GM12878 (cell line): ENCODE results near the gene EHBP1L1. TPM values are rescaled to one million over a fixed set of nuclear protein-coding genes. Genes with fewer than 3 reads are reported as not detected.

Experiments used
- ATAC-seq: fragments of 200-7000 bp; cut with Tn5 transposase; 3 replicates; pipeline ENCODE4 v1.9.1; 2020; ENCODE audit warnings: mild to moderate bottlenecking, moderate library complexity
- BruUV-seq: library from RNA; stranded (reverse); fragments of 400-500 nt; replicated peaks from 2 replicates; lab custom pipeline; 2021; lab: Mats Ljungman, UMichigan
- CTCF ChIA-PET: fragments of 300-600 bp; sonication (Branson Sonifier 250); formaldehyde crosslinking; extraction: SDS; loops from one replicate; lab custom pipeline; 2021; ENCODE audit warnings: inconsistent platforms; lab: Yijun Ruan, JAX
- POLR2A ChIA-PET: fragments of 350-600 bp; formaldehyde crosslinking; extraction: SDS; loops from one replicate; lab custom pipeline; 2021; ENCODE audit warnings: inconsistent platforms; lab: Charles Lee
- RAD21 ChIA-PET: fragments of 300-600 bp; sonication (Branson Sonifier 250); formaldehyde crosslinking; loops from one replicate; lab custom pipeline; 2023; ENCODE audit warnings: antibody characterized with exemption; ENCODE audit not compliant: unreplicated experiment; lab: Charles Lee
- SMC1A ChIA-PET: fragments of 300-600 bp; sonication (Branson Sonifier 250); formaldehyde crosslinking; loops from one replicate; lab custom pipeline; 2023; ENCODE audit not compliant: unreplicated experiment, uncharacterized antibody; lab: Charles Lee
- DNase-seq: peaks from one replicate; pipeline ENCODE4 v3.0.0-alpha.2; 2011; ENCODE audit warnings: low read depth, low spot score
- FAIRE-seq: peaks from 3 replicates; lab custom pipeline; 2011; peaks lifted over from hg19 to GRCh38; lab: Jason Lieb, UNC
- H2AFZ ChIP-seq: 2 replicates; pipeline ENCODE4 v1.6.0; 2011; ENCODE audit warnings: low read depth, low read length, control low read depth; ENCODE audit not compliant: control insufficient read depth
- H3K27ac ChIP-seq: 2 replicates; pipeline ENCODE4 v1.5.1; 2011; ENCODE audit warnings: control low read depth; ENCODE audit not compliant: control insufficient read depth, insufficient read depth
- H3K27me3 ChIP-seq, 2 experiments: replicated peaks in 1 of 2; 2 replicates each; pipeline versions ENCODE4 v1.6.0 to v1.6.1; 2011; ENCODE audit warnings: low read length in 1 of 2; ENCODE audit not compliant: control insufficient read depth in 2 of 2, insufficient read depth in 2 of 2
- H3K36me3 ChIP-seq, 2 experiments: 2 replicates each; pipeline ENCODE4 v1.5.1; 2011; ENCODE audit warnings: low read length in 1 of 2; ENCODE audit not compliant: control insufficient read depth in 2 of 2, insufficient read depth in 2 of 2
- H3K4me1 ChIP-seq: 2 replicates; pipeline ENCODE4 v1.6.1; 2011; ENCODE audit warnings: mild to moderate bottlenecking, low read length, moderate library complexity, mixed read lengths; ENCODE audit not compliant: control insufficient read depth, insufficient read depth
- H3K4me2 ChIP-seq: 2 replicates; pipeline ENCODE4 v1.6.0; 2011; ENCODE audit warnings: control low read depth; ENCODE audit not compliant: control insufficient read depth, insufficient read depth
- H3K4me3 ChIP-seq: fragments of 200-600 bp; sonication (generic); 2 replicates; pipeline ENCODE4 v1.5.1; 2016
- H3K79me2 ChIP-seq: 2 replicates; pipeline ENCODE4 v1.6.0; 2011; ENCODE audit warnings: low read length; ENCODE audit not compliant: control insufficient read depth, insufficient read depth
- H3K9ac ChIP-seq: 2 replicates; pipeline ENCODE4 v1.8.0; 2011; ENCODE audit warnings: low read length, control low read depth, mixed read lengths; ENCODE audit not compliant: control insufficient read depth, insufficient read depth
- H3K9me3 ChIP-seq: replicated peaks from 3 replicates; pipeline ENCODE4 v1.5.1; 2011; ENCODE audit warnings: mild to moderate bottlenecking, low read length; ENCODE audit not compliant: control insufficient read depth, insufficient read depth
- H4K20me1 ChIP-seq: 2 replicates; pipeline ENCODE4 v1.6.0; 2011; ENCODE audit not compliant: control insufficient read depth, insufficient read depth
- FOS ChIP-seq: IDR thresholded peaks from 3 replicates; pipeline ENCODE4 v1.6.1; 2011; ENCODE audit warnings: borderline replicate concordance; ENCODE audit not compliant: insufficient read length; ENCODE audit errors: extremely low read depth
- HDGF ChIP-seq: fragments of 450-650 bp; IDR thresholded peaks from 2 replicates; pipeline ENCODE4 v1.6.1; 2016; ENCODE audit warnings: antibody characterized with exemption
- JUNB ChIP-seq: IDR thresholded peaks from 2 replicates; pipeline ENCODE4 v1.6.1; 2016; ENCODE audit warnings: antibody characterized with exemption, mild to moderate bottlenecking
- MYC ChIP-seq: IDR thresholded peaks from 2 replicates; pipeline ENCODE4 v1.6.1; 2011; ENCODE audit warnings: mild to moderate bottlenecking, low read length, moderate library complexity, inconsistent platforms; ENCODE audit not compliant: insufficient read depth, insufficient replicate concordance, insufficient read length, severe bottlenecking
- POLR2A ChIP-seq: IDR thresholded peaks from 2 replicates; pipeline ENCODE4 v1.6.1; 2011; ENCODE audit warnings: low read depth, mild to moderate bottlenecking, low read length
- SMAD1 ChIP-seq: fragments of 450-650 bp; IDR thresholded peaks from 2 replicates; pipeline ENCODE4 v1.6.1; 2018; ENCODE audit warnings: mild to moderate bottlenecking, low read depth; ENCODE audit not compliant: partially characterized antibody
- SMAD5 ChIP-seq: IDR thresholded peaks from 2 replicates; pipeline ENCODE4 v1.6.1; 2016; ENCODE audit warnings: antibody characterized with exemption, low read depth
- WGBS: methylation state at CpG from one replicate; pipeline ENCODE4 v1.1.6; 2016; ENCODE audit warnings: low lambda C conversion rate; ENCODE audit not compliant: insufficient replicate concordance, insufficient coverage; ENCODE audit errors: missing lambda C conversion rate; 5-methylcytosine and 5-hydroxymethylcytosine counted together
- in situ Hi-C: fragments of 300-500 bp; cut with MboI; formaldehyde crosslinking; loops from 9 replicates; pipeline ENCODE4 v1.14.3; 2018; ENCODE audit warnings: mixed read lengths
- intact Hi-C: fragments of 100-400 bp; cut with micrococcal nuclease; formaldehyde crosslinking; loops from one replicate; pipeline ENCODE4 v1.14.2; 2022; ENCODE audit not compliant: unreplicated experiment
- polyA plus RNA-seq, 11 experiments: library from polyadenylated mRNA; depleted of rRNA in 4 of 11; unstranded in 6 of 11; stranded (reverse) in 5 of 11; fragments of >200 nt; fragmentation: Nextera tagmentation in 4 of 11; fragmentation: Illumina TruSeq in 1 of 11; extraction: Ambion mirVana in 4 of 11; extraction: Trizol in 1 of 11; gene quantifications; 1 replicate in 1 of 11; 2 replicates in 10 of 11; pipeline versions ENCODE4 v1.2.1 to v1.2.3, GENCODE V29; 2011 to 2016; ENCODE audit warnings: inconsistent platforms in 2 of 11, missing spikeins in 2 of 11, low read depth in 1 of 11
- total RNA-seq, 4 experiments: library from RNA; depleted of rRNA in 3 of 4; stranded (reverse); fragments of >200 nt in 3 of 4; fragmentation: Illumina TruSeq in 1 of 4; extraction: Trizol in 1 of 4; gene quantifications; 2 replicates each; pipeline versions ENCODE4 v1.2.1 to v1.2.3, GENCODE V29; 2013 to 2021
- TF ChIP-seq, protein P1 (sequence below): fragments of 450-650 bp; IDR thresholded peaks from 2 replicates; pipeline ENCODE4 v1.6.1; 2017; ENCODE audit warnings: mild to moderate bottlenecking, moderate library complexity
- TF ChIP-seq, protein P2 (sequence below): fragments of 450-650 bp; IDR thresholded peaks from 2 replicates; pipeline ENCODE4 v1.6.1; 2016; ENCODE audit warnings: mild to moderate bottlenecking
- TF ChIP-seq, protein P3 (sequence below): fragments of 450-650 bp; IDR thresholded peaks from 2 replicates; pipeline ENCODE4 v1.6.1; 2016; ENCODE audit warnings: mild to moderate bottlenecking, moderate library complexity, borderline replicate concordance

EHBP1L1 gene
- total and polyA plus RNA-seq, 10 of the 15 experiments (the other 5 are each of a cell fraction or from before 2014, with no cell fraction given), result 0.06 to 99.4 (median 32.7) TPM

DNA sequence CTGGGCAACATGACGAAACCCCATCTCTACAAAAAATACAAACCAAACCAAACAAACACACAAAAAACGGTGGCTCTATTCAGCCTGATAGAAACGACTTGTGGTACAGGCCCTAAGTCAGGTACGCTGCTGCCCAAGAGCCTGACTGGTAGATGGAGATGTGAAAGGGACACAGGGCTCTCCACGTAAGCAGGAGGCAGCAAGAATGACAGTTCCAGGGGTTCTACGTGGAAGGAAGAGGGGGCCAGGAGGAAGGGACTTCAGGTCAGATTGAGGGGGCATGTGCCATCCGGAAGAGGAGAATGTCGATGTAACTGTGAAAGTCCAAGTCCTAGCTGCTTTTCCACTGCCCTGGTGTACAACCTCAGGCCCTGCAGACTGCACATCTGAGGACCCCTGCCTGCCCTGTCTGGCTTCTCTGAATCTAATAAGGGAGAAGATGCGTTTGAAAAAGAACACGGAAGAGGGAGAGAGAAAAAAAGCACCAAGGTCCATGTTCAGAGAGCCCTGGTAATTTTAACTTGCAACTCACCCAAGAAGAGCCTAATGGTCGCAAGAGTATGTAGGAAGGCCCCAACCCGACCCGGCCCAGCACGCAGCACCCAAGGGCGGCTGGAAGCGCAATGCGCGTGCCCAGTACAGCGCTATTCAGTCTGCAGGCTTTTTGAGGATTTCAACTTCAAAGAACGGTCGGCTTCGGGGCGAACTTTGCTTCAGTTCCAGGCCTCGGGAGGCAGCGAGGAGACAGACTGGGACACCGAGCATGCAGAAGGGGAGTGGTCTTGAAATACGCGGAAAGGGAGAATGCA, 6.5 kb upstream of the EHBP1L1 start:
- ChIA-PET SMC1A (interaction anchor here (1.0 to 4.8 kb wide), 3 partner anchors 17 to 28 kb away, joined by 3 to 48 read pairs (median 37); no protein-coding TSS in a partner anchor), POLR2A (interaction anchor here (0.6 to 4.7 kb wide), 9 partner anchors 20 to 84 kb away, joined by 3 to 66 read pairs (median 4); partner anchors contain the start of genes PCNX3 and SCYL1), CTCF (interaction anchor here (1.0 to 5.5 kb wide), 10 partner anchors 8 to 207 kb away, joined by 4 to 89 read pairs (median 5); no protein-coding TSS in a partner anchor), RAD21 (interaction anchor here (1.0 to 6.1 kb wide), 11 partner anchors 10 to 153 kb away, joined by 3 to 58 read pairs (median 4); partner anchors contain the start of genes MAP3K11, PCNX3 and SIPA1)
- no peak for FAIRE-seq
- DNase-seq, result no peak
- peak overlapping the region; percentile 76 for H3K27ac ChIP-seq
- H3K4me1 ChIP-seq, result peaks cover 33% of the 10 kb centered on the region
- peak overlapping the region; percentile 84 for H3K4me3 ChIP-seq
- peak overlapping the region; percentile 90 for H2AFZ ChIP-seq
- no peaks in the 10 kb centered on the region for H4K20me1 ChIP-seq
- TF ChIP-seq SMAD5 (peak; percentile 73; the same call in 1 of the 2 replicates), SMAD1 (peak; percentile 66), POLR2A (no peak), HDGF (peak; percentile 54; the same call in 1 of the 2 replicates), MYC (peak; percentile 0), FOS (no peak), JUNB (no peak)
- TF ChIP-seq, protein P1, sequence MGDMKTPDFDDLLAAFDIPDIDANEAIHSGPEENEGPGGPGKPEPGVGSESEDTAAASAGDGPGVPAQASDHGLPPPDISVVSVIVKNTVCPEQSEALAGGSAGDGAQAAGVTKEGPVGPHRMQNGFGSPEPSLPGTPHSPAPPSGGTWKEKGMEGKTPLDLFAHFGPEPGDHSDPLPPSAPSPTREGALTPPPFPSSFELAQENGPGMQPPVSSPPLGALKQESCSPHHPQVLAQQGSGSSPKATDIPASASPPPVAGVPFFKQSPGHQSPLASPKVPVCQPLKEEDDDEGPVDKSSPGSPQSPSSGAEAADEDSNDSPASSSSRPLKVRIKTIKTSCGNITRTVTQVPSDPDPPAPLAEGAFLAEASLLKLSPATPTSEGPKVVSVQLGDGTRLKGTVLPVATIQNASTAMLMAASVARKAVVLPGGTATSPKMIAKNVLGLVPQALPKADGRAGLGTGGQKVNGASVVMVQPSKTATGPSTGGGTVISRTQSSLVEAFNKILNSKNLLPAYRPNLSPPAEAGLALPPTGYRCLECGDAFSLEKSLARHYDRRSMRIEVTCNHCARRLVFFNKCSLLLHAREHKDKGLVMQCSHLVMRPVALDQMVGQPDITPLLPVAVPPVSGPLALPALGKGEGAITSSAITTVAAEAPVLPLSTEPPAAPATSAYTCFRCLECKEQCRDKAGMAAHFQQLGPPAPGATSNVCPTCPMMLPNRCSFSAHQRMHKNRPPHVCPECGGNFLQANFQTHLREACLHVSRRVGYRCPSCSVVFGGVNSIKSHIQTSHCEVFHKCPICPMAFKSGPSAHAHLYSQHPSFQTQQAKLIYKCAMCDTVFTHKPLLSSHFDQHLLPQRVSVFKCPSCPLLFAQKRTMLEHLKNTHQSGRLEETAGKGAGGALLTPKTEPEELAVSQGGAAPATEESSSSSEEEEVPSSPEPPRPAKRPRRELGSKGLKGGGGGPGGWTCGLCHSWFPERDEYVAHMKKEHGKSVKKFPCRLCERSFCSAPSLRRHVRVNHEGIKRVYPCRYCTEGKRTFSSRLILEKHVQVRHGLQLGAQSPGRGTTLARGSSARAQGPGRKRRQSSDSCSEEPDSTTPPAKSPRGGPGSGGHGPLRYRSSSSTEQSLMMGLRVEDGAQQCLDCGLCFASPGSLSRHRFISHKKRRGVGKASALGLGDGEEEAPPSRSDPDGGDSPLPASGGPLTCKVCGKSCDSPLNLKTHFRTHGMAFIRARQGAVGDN, result peak; percentile 88; the same call in 1 of the 2 replicates
- TF ChIP-seq, protein P2, sequence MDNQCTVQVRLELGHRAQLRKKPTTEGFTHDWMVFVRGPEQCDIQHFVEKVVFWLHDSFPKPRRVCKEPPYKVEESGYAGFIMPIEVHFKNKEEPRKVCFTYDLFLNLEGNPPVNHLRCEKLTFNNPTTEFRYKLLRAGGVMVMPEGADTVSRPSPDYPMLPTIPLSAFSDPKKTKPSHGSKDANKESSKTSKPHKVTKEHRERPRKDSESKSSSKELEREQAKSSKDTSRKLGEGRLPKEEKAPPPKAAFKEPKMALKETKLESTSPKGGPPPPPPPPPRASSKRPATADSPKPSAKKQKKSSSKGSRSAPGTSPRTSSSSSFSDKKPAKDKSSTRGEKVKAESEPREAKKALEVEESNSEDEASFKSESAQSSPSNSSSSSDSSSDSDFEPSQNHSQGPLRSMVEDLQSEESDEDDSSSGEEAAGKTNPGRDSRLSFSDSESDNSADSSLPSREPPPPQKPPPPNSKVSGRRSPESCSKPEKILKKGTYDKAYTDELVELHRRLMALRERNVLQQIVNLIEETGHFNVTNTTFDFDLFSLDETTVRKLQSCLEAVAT, result peak; percentile 44; the same call in 1 of the 2 replicates
- TF ChIP-seq, protein P3, sequence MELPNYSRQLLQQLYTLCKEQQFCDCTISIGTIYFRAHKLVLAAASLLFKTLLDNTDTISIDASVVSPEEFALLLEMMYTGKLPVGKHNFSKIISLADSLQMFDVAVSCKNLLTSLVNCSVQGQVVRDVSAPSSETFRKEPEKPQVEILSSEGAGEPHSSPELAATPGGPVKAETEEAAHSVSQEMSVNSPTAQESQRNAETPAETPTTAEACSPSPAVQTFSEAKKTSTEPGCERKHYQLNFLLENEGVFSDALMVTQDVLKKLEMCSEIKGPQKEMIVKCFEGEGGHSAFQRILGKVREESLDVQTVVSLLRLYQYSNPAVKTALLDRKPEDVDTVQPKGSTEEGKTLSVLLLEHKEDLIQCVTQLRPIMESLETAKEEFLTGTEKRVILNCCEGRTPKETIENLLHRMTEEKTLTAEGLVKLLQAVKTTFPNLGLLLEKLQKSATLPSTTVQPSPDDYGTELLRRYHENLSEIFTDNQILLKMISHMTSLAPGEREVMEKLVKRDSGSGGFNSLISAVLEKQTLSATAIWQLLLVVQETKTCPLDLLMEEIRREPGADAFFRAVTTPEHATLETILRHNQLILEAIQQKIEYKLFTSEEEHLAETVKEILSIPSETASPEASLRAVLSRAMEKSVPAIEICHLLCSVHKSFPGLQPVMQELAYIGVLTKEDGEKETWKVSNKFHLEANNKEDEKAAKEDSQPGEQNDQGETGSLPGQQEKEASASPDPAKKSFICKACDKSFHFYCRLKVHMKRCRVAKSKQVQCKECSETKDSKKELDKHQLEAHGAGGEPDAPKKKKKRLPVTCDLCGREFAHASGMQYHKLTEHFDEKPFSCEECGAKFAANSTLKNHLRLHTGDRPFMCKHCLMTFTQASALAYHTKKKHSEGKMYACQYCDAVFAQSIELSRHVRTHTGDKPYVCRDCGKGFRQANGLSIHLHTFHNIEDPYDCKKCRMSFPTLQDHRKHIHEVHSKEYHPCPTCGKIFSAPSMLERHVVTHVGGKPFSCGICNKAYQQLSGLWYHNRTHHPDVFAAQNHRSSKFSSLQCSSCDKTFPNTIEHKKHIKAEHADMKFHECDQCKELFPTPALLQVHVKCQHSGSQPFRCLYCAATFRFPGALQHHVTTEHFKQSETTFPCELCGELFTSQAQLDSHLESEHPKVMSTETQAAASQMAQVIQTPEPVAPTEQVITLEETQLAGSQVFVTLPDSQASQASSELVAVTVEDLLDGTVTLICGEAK, result peak; percentile 29
- H3K79me2 ChIP-seq, result peaks cover 46% of the 10 kb centered on the region
- TSS peak; percentile 86 for BruUV-seq
- in situ Hi-C loops (no loop called here), intact Hi-C loops (no loop called here)
- peak; percentile 40 for ATAC-seq
- H3K9ac ChIP-seq, result peak overlapping the region; percentile 87
- H3K4me2 ChIP-seq, result peak overlapping the region; percentile 93
- 2% methylated on average over 28 of the region's 28 CpGs for WGBS
- H3K27me3 ChIP-seq, result no peaks in the 10 kb centered on the region
- no peaks in the 10 kb centered on the region; a peak in 1 of 4 replicates for H3K36me3 ChIP-seq
- no peaks in the 10 kb centered on the region for H3K9me3 ChIP-seq
